H1 (cell line): ENCODE results near the gene CEP128.

ENCODE experiments used
- ATF3 ChIP-seq: IDR thresholded peaks from 2 replicates; pipeline ENCODE4 v1.6.1; 2011; ENCODE audit warnings: low read depth, mild to moderate bottlenecking, low read length; ENCODE audit not compliant: insufficient read depth
- TCF12 ChIP-seq: IDR thresholded peaks from 2 replicates; pipeline ENCODE4 v1.6.1; 2011; ENCODE audit warnings: low read depth, mild to moderate bottlenecking, low read length

DNA sequence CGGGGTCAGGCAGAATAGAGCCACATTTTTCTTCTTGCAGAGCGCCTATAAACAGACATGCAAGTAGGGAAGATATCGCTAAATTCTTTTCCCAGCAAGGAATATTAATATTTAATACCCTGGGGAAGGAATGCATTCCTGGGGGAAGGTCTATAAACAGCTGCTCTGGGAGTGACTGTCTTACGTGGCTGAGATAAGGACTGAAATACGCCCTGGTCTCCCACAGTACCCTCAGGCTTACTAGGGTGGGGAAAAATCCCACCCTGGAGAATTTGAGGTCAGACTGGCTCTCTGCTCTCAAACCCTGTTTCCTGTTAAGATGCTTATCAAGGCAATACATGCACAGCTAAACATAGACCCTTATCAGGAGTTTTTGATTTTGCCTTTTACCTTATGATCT is 262.3 kb downstream of the CEP128 start:
- TF ChIP-seq ATF3 = no peak
- no peak for TF ChIP-seq TCF12
